ENCODE measurements around the gene KCNRG. TPM values are rescaled to one million over a fixed set of nuclear protein-coding genes. Genes with fewer than 3 reads are reported as not detected.

KCNRG gene, protein sequence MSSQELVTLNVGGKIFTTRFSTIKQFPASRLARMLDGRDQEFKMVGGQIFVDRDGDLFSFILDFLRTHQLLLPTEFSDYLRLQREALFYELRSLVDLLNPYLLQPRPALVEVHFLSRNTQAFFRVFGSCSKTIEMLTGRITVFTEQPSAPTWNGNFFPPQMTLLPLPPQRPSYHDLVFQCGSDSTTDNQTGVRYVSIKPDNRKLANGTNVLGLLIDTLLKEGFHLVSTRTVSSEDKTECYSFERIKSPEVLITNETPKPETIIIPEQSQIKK
- under 1 TPM in 3 of 4 donors, not detected in 1; 0.46 to 0.73 (median 0.60) TPM for total RNA-seq
- polyA plus RNA-seq = under 1 TPM in 2 of 3 donors, not detected in 1; 0.31 to 0.66 TPM
- long read RNA-seq, donor 1 = 0 reads
- long read RNA-seq, donor 2 = 0 reads

DNA sequence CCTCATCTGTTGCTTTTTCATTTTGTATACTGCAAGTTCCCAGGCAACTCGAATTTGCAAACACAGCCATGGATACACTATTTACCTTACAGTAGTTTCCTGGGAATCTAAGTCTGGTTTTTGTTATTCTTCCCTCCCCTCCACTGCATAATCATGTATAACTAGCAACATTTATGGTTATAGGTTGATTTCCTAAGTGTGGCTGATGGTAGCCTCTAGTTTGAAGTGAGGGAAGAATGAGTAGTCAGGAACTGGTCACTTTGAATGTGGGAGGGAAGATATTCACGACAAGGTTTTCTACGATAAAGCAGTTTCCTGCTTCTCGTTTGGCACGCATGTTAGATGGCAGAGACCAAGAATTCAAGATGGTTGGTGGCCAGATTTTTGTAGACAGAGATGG lies at the start of gene KCNRG:
Gene KCNRG (plus strand): TSS at position 187 of the 400 bp plus-strand sequence. CDS start 50 bp downstream, at position 237.
- Histone ChIP-seq H3K4me1 (peaks cover 28% of the 10 kb centered on the region), H3K27ac (peak within 1 kb of the TSS; percentile 56), H3K4me3 (no peak within 1 kb of the TSS), H3K27me3 (ENCODE audit: insufficient read depth in 3 of 3, low read length in 2 of 3) (no peaks in the 10 kb centered on the region), H3K36me3 (ENCODE audit: insufficient read depth in 1 of 2, low read depth in 1 of 2) (peaks cover 7 to 38% of the 10 kb centered on the region in 2 donors), H3K9me3 (no peaks in the 10 kb centered on the region)
- ATAC-seq (peak in 1 of 4 donors; percentile 21), DNase-seq (no peak)
- intact Hi-C loops (cut with DNase I) = no loop called here
- 33 to 37% (median 33%) methylated on average over 5 of the region's 5 CpGs for WGBS, 3 donors
- TF ChIP-seq CTCF (IDR thresholded peaks at IDR 0.05) = no peak

DNA sequence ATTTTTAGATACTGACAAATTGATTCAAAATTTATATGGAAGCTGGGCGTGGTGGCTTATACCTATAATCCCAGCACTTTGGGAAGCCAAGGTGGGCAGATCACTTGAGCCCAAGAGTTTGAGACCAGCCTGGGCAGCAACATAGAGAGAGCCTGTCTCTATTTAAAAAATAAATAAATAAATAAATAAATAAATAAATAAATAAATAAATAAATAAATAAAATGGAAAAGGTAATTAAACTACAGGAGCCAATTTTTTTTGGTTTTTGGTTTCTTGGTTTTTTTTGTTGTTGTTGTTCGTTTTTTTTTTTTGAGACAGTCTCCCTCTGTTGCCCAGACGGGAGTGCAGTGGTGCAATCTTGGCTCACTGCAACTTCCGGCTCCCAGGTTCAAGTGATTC lies 47.8 kb upstream of the KCNRG start:
- intact Hi-C loops (cut with DNase I) = no loop called here
- no peak for TF ChIP-seq CTCF (IDR thresholded peaks at IDR 0.05)
- peaks cover 19% of the 10 kb centered on the region for H3K9me3 ChIP-seq
- H3K4me1 ChIP-seq = no peaks in the 10 kb centered on the region
- no peak for ATAC-seq
- DNase-seq = no peak
- no peak overlapping the region for H3K27ac ChIP-seq
- WGBS, 3 donors = 94 to 98% (median 95%) methylated on average over 4 of the region's 4 CpGs
- peaks cover 0 to 5% of the 10 kb centered on the region in 2 donors for H3K36me3 ChIP-seq (ENCODE audit: insufficient read depth in 1 of 2, low read depth in 1 of 2)
- H3K4me3 ChIP-seq = no peak overlapping the region
- H3K27me3 ChIP-seq (ENCODE audit: insufficient read depth in 3 of 3, low read length in 2 of 3) = no peaks in the 10 kb centered on the region

- H3K27ac ChIP-seq = no peak overlapping the region
- TF ChIP-seq CTCF (IDR thresholded peaks at IDR 0.05) = no peak
- H3K4me1 ChIP-seq = no peaks in the 10 kb centered on the region
- no peak overlapping the region for H3K4me3 ChIP-seq
- WGBS, 3 donors = 90 to 94% (median 93%) methylated on average over 4 of the region's 4 CpGs
- no peaks in the 10 kb centered on the region for H3K27me3 ChIP-seq (ENCODE audit: insufficient read depth in 3 of 3, low read length in 2 of 3)
- H3K36me3 ChIP-seq (ENCODE audit: insufficient read depth in 1 of 2, low read depth in 1 of 2) = peaks cover 0 to 29% of the 10 kb centered on the region in 2 donors
- ATAC-seq (no peak), DNase-seq (no peak)
- intact Hi-C loops (cut with DNase I) = loop anchor here in 1 of 2 donors (10.0 kb wide), 1 partner anchor 842 kb away; no protein-coding TSS in a partner anchor
- H3K9me3 ChIP-seq = no peaks in the 10 kb centered on the region
These were observed 42.5 kb upstream of the KCNRG start for GRCh38 chr13:49972709-49973108.

- DNase-seq (no peak), ATAC-seq (no peak)
- H3K9me3 ChIP-seq = no peaks in the 10 kb centered on the region
- no peaks in the 10 kb centered on the region for H3K27me3 ChIP-seq (ENCODE audit: insufficient read depth in 3 of 3, low read length in 2 of 3)
- TF ChIP-seq CTCF (IDR thresholded peaks at IDR 0.05) = no peak
- 87 to 92% (median 90%) methylated on average over 1 of the region's 1 CpG for WGBS, 3 donors
- no peaks in the 10 kb centered on the region for H3K4me1 ChIP-seq
- no peak overlapping the region for H3K27ac ChIP-seq
- H3K4me3 ChIP-seq = no peak overlapping the region
- H3K36me3 ChIP-seq (ENCODE audit: insufficient read depth in 1 of 2, low read depth in 1 of 2) = peaks cover 0 to 29% of the 10 kb centered on the region in 2 donors
- intact Hi-C loops (cut with DNase I) = loop anchor here (2.0 to 10.0 kb wide), 6 partner anchors 556 to 1096 kb away; no protein-coding TSS in a partner anchor
These were observed 39.4 kb upstream of the KCNRG start for GRCh38 chr13:49975826-49976225.

Data from psoas muscle (tissue), 8 donors.